ENCODE results near the gene TRPM2. TPM values are rescaled to one million over a fixed set of nuclear protein-coding genes. Genes with fewer than 3 reads are reported as not detected.
"Not testable (repeated sequence)": the region's sequence is repeated elsewhere in the genome, so short reads cannot be mapped to it uniquely, and the experiment has no call there.

The TRPM2 gene
- polyA plus RNA-seq, 3 donors: 0.81 to 1.4 (median 1.2) TPM

- DNase-seq (ENCODE audit: extremely low read depth in 1 of 11, low read depth in 9 of 11, low spot score in 4 of 11): no peak
These were observed 27.5 kb downstream of the TRPM2 start for GRCh38 chr21:44380876-44381275.

GRCh38 chr21:44381874-44382273, 28.5 kb downstream of the TRPM2 start:
- no peak for DNase-seq (ENCODE audit: extremely low read depth in 1 of 11, low read depth in 9 of 11, low spot score in 4 of 11)

- DNase-seq (ENCODE audit: extremely low read depth in 1 of 11, low read depth in 9 of 11, low spot score in 4 of 11): no peak
These were observed 29.1 kb downstream of the TRPM2 start for GRCh38 chr21:44382536-44382935.

- no peak for DNase-seq (ENCODE audit: extremely low read depth in 1 of 11, low read depth in 9 of 11, low spot score in 4 of 11)
These were observed 29.8 kb downstream of the TRPM2 start for GRCh38 chr21:44383216-44383615.

GRCh38 chr21:44384968-44385367, 31.5 kb downstream of the TRPM2 start:
- no peak for DNase-seq (ENCODE audit: extremely low read depth in 1 of 11, low read depth in 9 of 11, low spot score in 4 of 11)

- DNase-seq (ENCODE audit: extremely low read depth in 1 of 11, low read depth in 9 of 11, low spot score in 4 of 11): no peak
These were observed 35.9 kb downstream of the TRPM2 start for GRCh38 chr21:44389335-44389734.

- no peak for DNase-seq (ENCODE audit: extremely low read depth in 1 of 11, low read depth in 9 of 11, low spot score in 4 of 11)
These were observed 37.5 kb downstream of the TRPM2 start for GRCh38 chr21:44390886-44391285.

GRCh38 chr21:44391345-44392091, 38.1 kb downstream of the TRPM2 start:
- no peak for DNase-seq (ENCODE audit: extremely low read depth in 1 of 11, low read depth in 9 of 11, low spot score in 4 of 11)

GRCh38 chr21:44392185-44392584, 38.8 kb downstream of the TRPM2 start:
- no peak for DNase-seq (ENCODE audit: extremely low read depth in 1 of 11, low read depth in 9 of 11, low spot score in 4 of 11)

- no peak for DNase-seq (ENCODE audit: extremely low read depth in 1 of 11, low read depth in 9 of 11, low spot score in 4 of 11)
These were observed 39.5 kb downstream of the TRPM2 start for GRCh38 chr21:44392916-44393315.

- DNase-seq (ENCODE audit: extremely low read depth in 1 of 11, low read depth in 9 of 11, low spot score in 4 of 11): no peak
These were observed 41.3 kb downstream of the TRPM2 start for GRCh38 chr21:44394733-44395132.

- DNase-seq (ENCODE audit: extremely low read depth in 1 of 11, low read depth in 9 of 11, low spot score in 4 of 11): no peak
These were observed 41.8 kb downstream of the TRPM2 start for GRCh38 chr21:44395260-44395659.

- not testable (repeated sequence) for DNase-seq (ENCODE audit: extremely low read depth in 1 of 11, low read depth in 9 of 11, low spot score in 4 of 11)
These were observed 43.4 kb downstream of the TRPM2 start for GRCh38 chr21:44396803-44397202.

GRCh38 chr21:44397431-44398031, 44.1 kb downstream of the TRPM2 start:
- no peak for DNase-seq (ENCODE audit: extremely low read depth in 1 of 11, low read depth in 9 of 11, low spot score in 4 of 11)

GRCh38 chr21:44398499-44398898, 45.1 kb downstream of the TRPM2 start:
- no peak for DNase-seq (ENCODE audit: extremely low read depth in 1 of 11, low read depth in 9 of 11, low spot score in 4 of 11)

GRCh38 chr21:44399151-44399954, 45.9 kb downstream of the TRPM2 start:
- no peak for DNase-seq (ENCODE audit: extremely low read depth in 1 of 11, low read depth in 9 of 11, low spot score in 4 of 11)

- no peak for DNase-seq (ENCODE audit: extremely low read depth in 1 of 11, low read depth in 9 of 11, low spot score in 4 of 11)
These were observed 46.8 kb downstream of the TRPM2 start for GRCh38 chr21:44399955-44400790.

- DNase-seq (ENCODE audit: extremely low read depth in 1 of 11, low read depth in 9 of 11, low spot score in 4 of 11): no peak
These were observed 47.5 kb downstream of the TRPM2 start for GRCh38 chr21:44400791-44401385.

Measured in renal cortex interstitium (tissue), 11 donors.